Daoy (cell line): ENCODE data around the gene ECI2. TPM values are rescaled to one million over a fixed set of nuclear protein-coding genes. Genes with fewer than 3 reads are reported as not detected.
"Not testable (repeated sequence)": the region's sequence is repeated elsewhere in the genome, so short reads cannot be mapped to it uniquely, and the experiment has no call there.

ENCODE experiments used
- DNase-seq: peaks from one replicate; pipeline ENCODE4 v3.0.0-alpha.2; 2015; ENCODE audit warnings: low read depth
- total RNA-seq: library from RNA; depleted of rRNA; stranded (reverse); fragments of >200 nt; shearing (Covaris generic); gene quantifications from 2 replicates; pipeline ENCODE4 v1.2.3, GENCODE V29; 2014; rRNA removed

ECI2 gene
- total RNA-seq, 1 experiment from 2014 or later = 77.0 TPM

GRCh38 chr6:4102687-4103244 is 32.6 kb downstream of the ECI2 start:
- DNase-seq = no peak

DNA sequence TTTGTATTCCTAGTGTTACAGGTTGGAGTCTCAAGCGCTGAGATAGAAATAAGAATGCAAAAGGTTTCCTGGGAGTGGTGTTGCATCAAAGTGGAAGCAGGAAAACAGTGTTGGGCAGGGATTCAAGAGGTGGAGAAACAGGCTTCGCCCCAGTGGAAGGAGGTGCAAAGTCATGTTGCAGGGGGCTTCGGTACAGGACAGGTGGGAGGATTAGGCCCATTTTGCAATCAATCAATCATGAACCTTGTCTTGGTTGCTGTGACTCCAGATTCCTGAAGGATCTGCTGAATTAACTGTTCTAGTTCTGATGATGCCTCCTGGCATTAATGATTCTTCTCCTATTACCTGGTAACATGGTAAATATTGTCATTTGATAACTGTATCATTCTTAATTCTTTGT is 34.1 kb downstream of the ECI2 start:
- no peak for DNase-seq

DNA sequence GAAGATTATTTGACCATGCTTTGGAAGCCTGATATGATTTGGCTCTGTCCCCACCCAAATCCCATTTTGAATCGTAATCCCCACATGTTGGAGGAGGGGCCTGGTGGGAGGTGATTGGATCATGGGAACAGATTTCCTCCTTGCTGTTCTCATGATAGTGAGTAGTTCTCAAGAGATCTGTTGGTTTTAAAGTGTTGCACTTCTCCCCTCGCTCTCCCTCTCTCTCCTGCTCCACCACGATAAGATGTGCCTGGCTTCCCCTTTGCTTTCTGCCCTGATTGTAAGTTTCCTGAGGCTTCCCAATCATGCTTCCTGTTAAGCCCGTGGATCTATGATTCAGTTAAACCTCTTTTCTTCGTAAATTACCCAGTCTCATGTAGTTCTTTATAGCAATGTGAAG is 34.7 kb downstream of the ECI2 start:
- DNase-seq = no peak

DNA sequence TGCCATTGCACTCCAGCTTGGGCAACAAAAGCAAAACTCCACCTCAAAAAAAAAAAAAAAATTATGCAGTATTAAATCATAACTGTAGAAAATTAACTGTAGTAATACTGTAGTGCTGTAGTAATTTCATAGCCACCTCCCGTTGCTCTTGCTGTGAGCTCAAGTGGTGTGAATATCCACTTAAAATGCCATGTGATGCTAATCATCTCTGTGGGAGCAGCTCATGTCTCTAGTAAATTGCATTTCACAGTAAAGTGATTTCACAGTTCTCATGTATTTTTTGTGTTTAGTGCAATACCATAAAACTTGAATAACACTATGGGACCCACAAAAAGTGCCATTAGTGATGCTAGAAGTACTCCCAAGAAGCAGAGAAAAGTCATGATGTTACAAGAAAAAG is 42.1 kb downstream of the ECI2 start:
- no peak for DNase-seq

DNA sequence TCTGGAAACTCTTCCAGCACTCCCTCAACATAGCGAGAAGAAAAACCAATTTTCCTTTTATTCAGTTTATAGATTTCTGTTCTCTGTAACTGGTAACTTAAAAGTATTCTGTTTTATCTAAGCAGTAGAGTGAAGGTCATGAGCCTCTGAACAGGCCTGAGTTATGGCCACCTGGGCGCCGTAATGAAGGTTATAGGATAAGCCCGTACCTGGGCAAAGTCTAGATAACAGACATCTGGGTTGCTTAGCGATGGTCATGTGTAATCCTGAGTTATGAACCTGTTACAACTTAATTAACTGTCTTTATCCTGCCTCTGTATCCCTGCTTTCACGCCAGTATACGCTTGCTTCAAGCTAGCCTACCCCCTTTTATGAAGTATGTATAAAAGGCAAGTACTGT is 43.4 kb downstream of the ECI2 start:
- DNase-seq = no peak

GRCh38 chr6:4090043-4090442 is 45.3 kb downstream of the ECI2 start:
- not testable (repeated sequence) for DNase-seq

DNA sequence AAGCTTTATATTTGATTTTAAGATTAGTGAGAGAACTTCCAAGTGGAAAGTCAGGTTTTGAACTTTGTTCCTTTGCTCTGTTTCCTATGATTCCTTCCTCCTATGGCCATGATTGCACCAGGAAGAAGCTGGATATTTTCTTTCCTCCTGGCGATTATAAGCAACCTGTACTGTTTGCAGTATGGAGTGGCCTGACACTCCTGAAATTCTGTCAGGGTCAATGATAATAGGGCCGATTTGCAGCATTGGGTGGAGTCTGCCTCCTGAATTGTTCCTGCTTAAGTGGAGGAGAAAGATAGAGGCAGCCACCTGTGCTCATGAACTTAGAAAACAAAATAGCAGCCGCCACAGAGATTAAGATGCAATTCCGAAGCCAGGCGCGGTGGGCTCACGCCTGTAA is 46.7 kb downstream of the ECI2 start:
- no peak for DNase-seq

GRCh38 chr6:4085332-4085700 is 50.1 kb downstream of the ECI2 start:
- no peak for DNase-seq

- no peak for DNase-seq
Measured at GRCh38 chr6:4084444-4085331, 50.7 kb downstream of the ECI2 start.

DNA sequence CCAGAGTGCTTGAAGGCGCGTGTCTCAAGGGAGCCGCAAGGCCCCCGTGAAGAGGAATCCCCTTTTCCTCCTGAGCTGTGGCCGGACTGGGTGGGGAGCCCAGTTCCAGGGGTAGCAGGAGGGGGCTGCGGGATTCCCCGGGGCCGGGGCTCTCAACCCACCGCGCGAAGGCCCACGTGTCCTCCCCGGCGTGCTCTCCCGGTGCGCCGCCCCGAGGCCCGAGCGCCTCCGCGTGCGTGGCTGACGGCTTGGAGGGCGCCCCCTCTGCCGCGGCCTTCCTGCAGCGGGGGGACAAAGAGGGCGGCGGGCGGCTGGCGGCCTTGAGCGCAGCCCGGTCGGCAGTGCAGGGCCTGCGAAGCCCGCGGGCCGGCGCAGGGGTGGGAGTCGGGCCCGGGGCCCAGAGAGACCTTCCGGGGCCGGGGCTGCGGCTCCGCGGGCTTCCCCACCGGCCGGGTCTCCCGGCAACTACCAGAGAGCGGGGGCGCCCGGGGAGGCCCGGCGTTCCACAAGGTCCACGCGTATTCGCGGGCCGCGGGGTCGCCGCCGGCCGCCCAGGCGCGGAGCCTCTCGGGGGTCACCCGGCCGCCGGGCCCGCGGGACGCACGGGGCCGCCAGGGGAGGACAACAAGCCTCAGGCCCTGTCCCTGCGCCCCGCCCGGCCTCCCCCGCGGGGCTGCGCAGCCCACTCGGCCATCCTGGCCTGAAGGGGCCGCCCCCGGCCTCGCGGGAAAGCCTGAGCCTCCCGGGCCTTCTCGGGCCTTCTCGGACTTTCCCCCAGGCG is 56.5 kb downstream of the ECI2 start, which contains the start of gene FAM217A:
Gene FAM217A, minus strand, starts transcription at position 447 of the 781 bp plus-strand sequence. CDS start 1,723 bp downstream, outside the sequence.
- no peak for DNase-seq

- DNase-seq = no peak
Measured at GRCh38 chr6:4074478-4075235, 60.7 kb downstream of the ECI2 start.

- DNase-seq = no peak
Measured at GRCh38 chr6:4071330-4071729, 64.0 kb downstream of the ECI2 start.

DNA sequence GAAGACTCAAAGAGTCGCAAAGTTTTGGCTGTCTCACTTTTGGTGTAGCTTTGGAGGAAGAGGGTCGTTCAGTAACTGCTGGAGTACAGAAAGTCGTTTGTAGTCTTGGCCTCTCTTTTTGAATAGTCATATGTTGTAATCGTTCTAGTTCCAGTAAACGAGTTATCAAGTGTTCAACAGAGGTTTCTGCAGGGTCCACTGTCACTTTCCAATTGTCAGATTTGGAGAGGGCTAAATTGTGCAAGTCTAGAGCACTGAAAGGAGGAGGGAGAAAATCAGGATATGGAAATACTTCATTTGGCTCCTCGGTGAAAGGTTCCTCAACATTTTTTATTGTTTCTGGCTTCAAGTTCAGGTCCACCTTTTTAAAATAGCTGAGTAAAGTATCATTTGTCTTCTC is 66.2 kb downstream of the ECI2 start:
- no peak for DNase-seq

GRCh38 chr6:4067673-4068072 is 67.7 kb downstream of the ECI2 start:
- no peak for DNase-seq

DNA sequence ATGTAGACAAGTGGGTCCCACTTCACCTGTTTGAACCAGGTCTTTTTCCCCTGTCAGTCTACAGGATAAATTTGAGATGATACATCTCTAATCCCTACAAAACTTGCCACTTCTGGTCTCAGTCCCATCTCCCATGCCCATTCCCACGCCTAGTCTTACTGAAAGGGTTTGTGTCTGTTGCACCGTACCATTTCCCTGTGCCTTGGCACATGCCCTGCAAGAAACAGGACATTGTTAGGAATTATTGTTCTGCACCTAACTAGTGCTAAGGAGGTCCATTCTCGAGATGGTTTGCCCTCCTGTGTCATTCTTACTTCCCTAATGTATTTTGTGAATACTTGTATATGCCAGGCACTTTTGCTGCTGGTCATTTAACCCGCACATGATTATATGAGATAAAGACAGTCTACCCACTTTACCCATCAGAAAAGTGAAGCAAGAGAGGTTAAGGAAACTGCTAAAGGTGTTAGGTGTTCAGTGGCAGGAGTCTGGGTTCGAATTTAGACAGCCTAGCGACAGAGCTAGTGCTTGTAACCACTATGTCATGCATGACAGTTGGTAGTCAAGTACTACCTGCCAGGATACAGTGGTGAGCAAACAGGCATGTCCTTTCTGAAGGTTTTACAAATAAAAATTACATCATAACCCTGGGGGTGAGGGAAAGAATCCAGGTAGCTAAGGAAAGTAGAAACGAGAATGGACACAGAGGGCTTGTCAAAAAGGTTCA is 69.2 kb downstream of the ECI2 start:
- no peak for DNase-seq

Other genes starting within 250 kb of the ECI2 start
- not detected in 2 replicates for gene FAM217A, start 56.4 kb downstream of the ECI2 start, total RNA-seq